ENCODE results near the gene NYAP2. TPM values are rescaled to one million over a fixed set of nuclear protein-coding genes. Genes with fewer than 3 reads are reported as not detected.

Gene NYAP2
- total RNA-seq, 4 donors from 2014 or later: 0.09 to 0.61 (median 0.18) TPM; not detected in 1

- WGBS, 2 donors: 81 to 83% methylated on average over 1 of the region's 1 CpG
- DNase-seq: no peak
- Histone ChIP-seq H3K36me3 (no peaks in the 10 kb centered on the region), H3K4me3 (no peak overlapping the region), H3K9me3 (no peaks in the 10 kb centered on the region), H3K4me1 (peaks cover 0 to 10% (median 0%) of the 10 kb centered on the region in 3 donors), H3K27ac (no peak overlapping the region), H3K27me3 (no peaks in the 10 kb centered on the region)
- TF ChIP-seq POLR2A (IDR thresholded peaks at IDR 0.05): no peak
- no peak for TF ChIP-seq CTCF (IDR thresholded peaks at IDR 0.05)
- intact Hi-C loops (cut with DNase I): no loop called here
Observed at GRCh38 chr2:225463449-225463848, 63.9 kb downstream of the NYAP2 start.

- Histone ChIP-seq H3K4me1 (peaks cover 0 to 10% (median 0%) of the 10 kb centered on the region in 3 donors), H3K27ac (no peak overlapping the region), H3K4me3 (peak overlapping the region in 1 of 4 donors; percentile 42), H3K27me3 (no peaks in the 10 kb centered on the region), H3K36me3 (no peaks in the 10 kb centered on the region), H3K9me3 (no peaks in the 10 kb centered on the region)
- WGBS, 2 donors: 67 to 69% methylated on average over 10 of the region's 10 CpGs
- intact Hi-C loops (cut with DNase I): no loop called here
- no peak for TF ChIP-seq CTCF (IDR thresholded peaks at IDR 0.05)
- no peak for TF ChIP-seq POLR2A (IDR thresholded peaks at IDR 0.05)
- DNase-seq: no peak
Observed at GRCh38 chr2:225464346-225465025, 65.0 kb downstream of the NYAP2 start.

- Histone ChIP-seq H3K36me3 (no peaks in the 10 kb centered on the region), H3K4me1 (peaks cover 0 to 10% (median 0%) of the 10 kb centered on the region in 3 donors), H3K4me3 (no peak overlapping the region), H3K27ac (no peak overlapping the region), H3K9me3 (no peaks in the 10 kb centered on the region), H3K27me3 (no peaks in the 10 kb centered on the region)
- WGBS, 2 donors: 86 to 94% methylated on average over 4 of the region's 4 CpGs
- TF ChIP-seq CTCF (IDR thresholded peaks at IDR 0.05) (no peak), POLR2A (IDR thresholded peaks at IDR 0.05) (no peak)
- DNase-seq: no peak
- intact Hi-C loops (cut with DNase I): no loop called here
Observed at GRCh38 chr2:225465827-225466226, 66.3 kb downstream of the NYAP2 start.

- no peak overlapping the region for H3K4me3 ChIP-seq
- DNase-seq: no peak
- H3K27ac ChIP-seq: peak overlapping the region in 1 of 4 donors; percentile 37
- no peaks in the 10 kb centered on the region for H3K27me3 ChIP-seq
- no peaks in the 10 kb centered on the region for H3K36me3 ChIP-seq
- H3K9me3 ChIP-seq: no peaks in the 10 kb centered on the region
- TF ChIP-seq POLR2A (IDR thresholded peaks at IDR 0.05) (no peak), CTCF (IDR thresholded peaks at IDR 0.05) (no peak)
- WGBS, 2 donors: 58 to 64% methylated on average over 9 of the region's 9 CpGs
- intact Hi-C loops (cut with DNase I): no loop called here
- peaks cover 0 to 10% (median 0%) of the 10 kb centered on the region in 3 donors for H3K4me1 ChIP-seq
Observed at GRCh38 chr2:225466891-225467604, 67.5 kb downstream of the NYAP2 start.

- intact Hi-C loops (cut with DNase I): no loop called here
Observed at GRCh38 chr2:225468131-225468530, 68.6 kb downstream of the NYAP2 start.

More at GRCh38 chr2:225468131-225468530, 68.6 kb downstream of the NYAP2 start:
- no peaks in the 10 kb centered on the region for H3K36me3 ChIP-seq
- H3K27ac ChIP-seq: no peak overlapping the region
- no peak overlapping the region for H3K4me3 ChIP-seq
- TF ChIP-seq CTCF (IDR thresholded peaks at IDR 0.05) (no peak), POLR2A (IDR thresholded peaks at IDR 0.05) (no peak)
- DNase-seq: no peak
- no peaks in the 10 kb centered on the region for H3K9me3 ChIP-seq
- peaks cover 0 to 10% (median 0%) of the 10 kb centered on the region in 3 donors for H3K4me1 ChIP-seq
- WGBS, 2 donors: 66 to 78% methylated on average over 2 of the region's 2 CpGs
- no peaks in the 10 kb centered on the region for H3K27me3 ChIP-seq
